HG03097 (cell line): ENCODE results near the gene CRB2.
A peak's percentile ranks its signal among the peaks of the same experiment; 100 is the strongest.

ENCODE experiments used
- ATAC-seq: cut with Tn5 transposase; IDR thresholded peaks from one replicate; pipeline ENCODE4 v1.9.1; 2021; ENCODE audit not compliant: unreplicated experiment, low FRiP score

The CRB2 gene

GRCh38 chr9:123355761-123356431 is at the start of gene CRB2:
CRB2 (plus strand) TSS chr9:123356197; CDS start chr9:123356261, 64 bp downstream.
- no peak for ATAC-seq

GRCh38 chr9:123309611-123310010 is 46.4 kb upstream of the CRB2 start:
- no peak for ATAC-seq

GRCh38 chr9:123310551-123311249 is 45.3 kb upstream of the CRB2 start:
- ATAC-seq: no peak

GRCh38 chr9:123311250-123311752 is 44.7 kb upstream of the CRB2 start:
- no peak for ATAC-seq

- ATAC-seq: no peak
Observed at GRCh38 chr9:123312306-123312877, 43.6 kb upstream of the CRB2 start.

- ATAC-seq: no peak
Observed at GRCh38 chr9:123314617-123315016, 41.4 kb upstream of the CRB2 start.

- no peak for ATAC-seq
Observed at GRCh38 chr9:123315635-123316034, 40.4 kb upstream of the CRB2 start.

GRCh38 chr9:123316053-123316718 is 39.8 kb upstream of the CRB2 start:
- no peak for ATAC-seq

GRCh38 chr9:123318202-123318601 is 37.8 kb upstream of the CRB2 start:
- ATAC-seq: no peak

- ATAC-seq: no peak
Observed at GRCh38 chr9:123318961-123319421, 37.0 kb upstream of the CRB2 start.

GRCh38 chr9:123319541-123320339 is 36.3 kb upstream of the CRB2 start:
- ATAC-seq: no peak

GRCh38 chr9:123320814-123321213 is 35.2 kb upstream of the CRB2 start:
- ATAC-seq: no peak

GRCh38 chr9:123321616-123322272 is 34.3 kb upstream of the CRB2 start:
- no peak for ATAC-seq

GRCh38 chr9:123322273-123323195 is 33.5 kb upstream of the CRB2 start:
- ATAC-seq: peak; percentile 47

GRCh38 chr9:123323196-123324013 is 32.6 kb upstream of the CRB2 start:
- no peak for ATAC-seq

GRCh38 chr9:123324767-123325183 is 31.2 kb upstream of the CRB2 start:
- no peak for ATAC-seq

GRCh38 chr9:123326187-123326586 is 29.8 kb upstream of the CRB2 start:
- no peak for ATAC-seq

GRCh38 chr9:123326662-123327093 is 29.3 kb upstream of the CRB2 start:
- peak; percentile 41 for ATAC-seq
